ENCODE measurements around the gene ENTPD8. TPM values are rescaled to one million over a fixed set of nuclear protein-coding genes. Genes with fewer than 3 reads are reported as not detected.

The ENTPD8 gene, protein sequence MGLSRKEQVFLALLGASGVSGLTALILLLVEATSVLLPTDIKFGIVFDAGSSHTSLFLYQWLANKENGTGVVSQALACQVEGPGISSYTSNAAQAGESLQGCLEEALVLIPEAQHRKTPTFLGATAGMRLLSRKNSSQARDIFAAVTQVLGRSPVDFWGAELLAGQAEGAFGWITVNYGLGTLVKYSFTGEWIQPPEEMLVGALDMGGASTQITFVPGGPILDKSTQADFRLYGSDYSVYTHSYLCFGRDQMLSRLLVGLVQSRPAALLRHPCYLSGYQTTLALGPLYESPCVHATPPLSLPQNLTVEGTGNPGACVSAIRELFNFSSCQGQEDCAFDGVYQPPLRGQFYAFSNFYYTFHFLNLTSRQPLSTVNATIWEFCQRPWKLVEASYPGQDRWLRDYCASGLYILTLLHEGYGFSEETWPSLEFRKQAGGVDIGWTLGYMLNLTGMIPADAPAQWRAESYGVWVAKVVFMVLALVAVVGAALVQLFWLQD
- total RNA-seq (2014; rRNA removed; shearing (Covaris generic)), result 0.76 and 1.3 TPM in 2 replicates

DNA sequence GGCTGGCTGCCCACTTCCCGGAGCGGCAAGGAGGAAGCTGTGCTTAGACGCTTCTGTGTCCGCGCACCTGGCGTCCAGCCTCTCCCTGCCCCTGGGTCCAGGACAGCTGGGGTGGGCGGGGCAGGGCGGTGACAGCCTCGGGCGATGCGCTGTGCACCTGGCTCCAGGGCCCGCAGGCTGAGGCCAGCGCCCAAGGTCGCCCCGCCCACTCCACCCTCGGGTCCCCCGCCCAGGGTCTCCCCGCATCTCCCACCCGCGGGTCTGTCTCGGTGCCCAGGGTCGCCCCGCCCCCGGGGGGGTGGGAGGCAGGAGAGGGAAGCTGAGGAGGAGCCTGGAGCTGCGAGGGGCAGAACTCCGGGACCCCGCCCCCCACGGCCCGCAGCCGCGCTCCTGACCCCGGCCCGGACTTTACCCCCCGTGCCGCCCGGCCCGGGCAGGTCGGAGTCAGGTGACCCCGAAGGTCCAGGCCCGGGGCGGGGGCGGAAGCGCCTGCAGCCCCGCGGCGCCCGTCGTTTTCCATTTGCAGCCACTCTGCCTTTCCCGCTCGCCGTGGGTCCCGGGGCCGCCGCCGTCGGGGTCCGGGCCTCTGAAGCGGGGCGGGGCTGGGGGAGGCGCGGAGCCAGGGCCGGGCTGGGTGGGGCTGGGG lies at the start of gene ENTPD8:
Gene ENTPD8, minus strand, starts transcription at position 69 of the 646 bp plus-strand sequence. CDS start 3,072 bp downstream, outside the sequence.
- DNase-seq (ENCODE audit: low spot score), result peak; percentile 81

DNA sequence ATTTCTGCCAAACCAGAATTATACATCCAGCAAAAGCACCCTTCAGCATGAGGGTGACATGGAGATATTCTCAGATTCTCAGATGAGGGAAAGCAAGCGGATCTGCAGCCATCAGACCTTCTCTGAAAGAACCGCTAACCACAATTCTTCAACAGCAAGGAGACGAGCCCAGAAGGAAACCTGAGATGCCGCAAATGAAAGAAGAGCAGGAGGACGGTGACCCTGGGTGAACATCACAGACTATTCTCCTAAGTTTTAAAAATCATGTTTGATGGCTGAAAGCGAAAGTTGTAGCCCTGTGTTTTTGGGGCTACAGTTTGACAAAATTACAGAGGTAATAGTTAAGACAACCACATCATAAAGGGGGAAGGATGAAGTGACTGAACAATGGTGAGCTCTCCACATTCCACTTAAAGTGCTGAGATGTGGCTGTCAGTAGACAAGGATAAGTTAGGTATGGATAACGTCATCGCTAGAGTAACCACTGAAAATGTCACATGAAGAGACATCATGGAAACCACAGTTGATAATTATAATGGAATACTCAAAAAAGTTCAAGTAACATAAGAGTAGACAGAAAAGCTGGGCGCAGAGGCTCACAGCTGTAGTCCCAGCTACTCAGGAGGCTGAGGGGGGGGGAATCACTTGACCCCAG lies 49.5 kb upstream of the ENTPD8 start:
- no peak for DNase-seq (ENCODE audit: low spot score)

DNA sequence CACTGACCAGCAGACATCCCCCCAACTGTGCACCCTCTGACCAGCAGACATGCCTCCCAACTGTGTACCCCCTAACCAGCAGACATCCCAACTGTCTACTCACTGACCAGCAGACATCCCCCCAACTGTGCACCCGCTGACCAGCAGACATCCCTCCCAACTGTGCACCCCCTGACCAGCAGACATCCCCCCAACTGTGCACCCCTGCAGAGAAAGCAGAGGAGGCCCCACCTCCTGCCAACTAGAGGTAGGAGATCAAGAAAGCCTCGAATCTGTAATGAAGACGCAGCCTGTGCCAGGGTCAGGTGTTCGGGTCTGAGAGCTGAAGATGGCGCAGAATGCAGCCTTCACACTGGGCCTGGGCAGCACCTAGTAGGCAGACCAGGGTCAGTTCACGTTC lies 47.7 kb upstream of the ENTPD8 start:
- no peak for DNase-seq (ENCODE audit: low spot score)

DNA sequence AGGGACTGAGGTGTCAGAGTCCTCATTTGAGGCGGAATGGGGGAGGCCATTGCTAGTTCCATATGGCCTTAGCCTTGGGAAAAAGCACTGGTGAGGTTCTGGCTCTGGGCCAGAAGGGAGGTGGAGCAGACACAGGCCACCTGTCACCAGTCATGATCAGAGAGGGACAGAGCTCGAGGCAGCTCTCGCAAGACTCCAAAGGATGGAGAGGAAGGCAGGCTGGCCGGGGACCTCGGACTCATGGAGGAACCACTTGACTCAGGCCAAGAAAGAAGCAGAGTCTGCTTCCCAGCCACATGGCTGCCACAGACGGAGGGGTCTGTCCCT lies 47.1 kb upstream of the ENTPD8 start:
- peak; percentile 49 for DNase-seq (ENCODE audit: low spot score)

DNA sequence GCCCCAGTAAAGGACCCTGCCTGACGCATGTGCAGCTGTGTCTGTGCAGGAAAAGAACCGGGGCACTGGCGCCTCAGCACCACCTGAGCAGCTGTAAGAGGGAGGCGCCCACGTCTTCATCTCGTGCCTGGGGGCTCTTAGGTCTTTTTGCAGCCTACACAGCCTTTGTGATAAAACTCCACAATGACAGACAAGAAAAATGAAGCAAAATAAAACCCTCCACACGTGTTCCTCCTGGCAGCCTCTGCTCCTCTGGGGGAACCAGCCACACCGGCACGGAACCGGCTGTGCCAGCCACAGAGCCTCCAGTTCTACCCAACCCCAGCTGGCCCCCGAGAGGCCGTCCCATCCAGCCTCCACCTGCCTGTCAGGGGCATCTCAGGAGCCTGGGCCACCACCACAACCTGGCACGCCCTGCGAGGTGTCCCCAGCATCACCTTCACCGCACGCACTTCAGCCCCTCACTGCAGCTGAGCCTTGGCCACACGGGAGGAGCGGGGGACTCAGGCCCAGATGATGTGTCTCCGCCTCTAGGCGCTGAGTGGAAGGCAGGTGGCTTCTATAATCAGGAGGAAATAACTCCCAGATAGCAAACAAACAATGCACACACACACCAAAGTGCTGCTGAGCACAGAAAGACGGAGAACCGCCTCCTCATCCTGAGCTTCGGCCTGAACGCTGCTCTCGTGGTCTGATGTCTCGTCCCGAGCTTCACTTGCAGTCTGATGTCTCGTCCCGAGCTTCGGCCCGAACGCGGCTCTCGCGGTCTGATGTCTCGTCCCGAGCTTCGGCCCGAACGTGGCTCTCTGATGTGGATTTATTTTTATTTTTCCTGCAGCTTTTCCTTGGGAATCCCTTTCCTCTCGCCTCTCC lies 46.5 kb upstream of the ENTPD8 start:
- peak; percentile 23 for DNase-seq (ENCODE audit: low spot score)

DNA sequence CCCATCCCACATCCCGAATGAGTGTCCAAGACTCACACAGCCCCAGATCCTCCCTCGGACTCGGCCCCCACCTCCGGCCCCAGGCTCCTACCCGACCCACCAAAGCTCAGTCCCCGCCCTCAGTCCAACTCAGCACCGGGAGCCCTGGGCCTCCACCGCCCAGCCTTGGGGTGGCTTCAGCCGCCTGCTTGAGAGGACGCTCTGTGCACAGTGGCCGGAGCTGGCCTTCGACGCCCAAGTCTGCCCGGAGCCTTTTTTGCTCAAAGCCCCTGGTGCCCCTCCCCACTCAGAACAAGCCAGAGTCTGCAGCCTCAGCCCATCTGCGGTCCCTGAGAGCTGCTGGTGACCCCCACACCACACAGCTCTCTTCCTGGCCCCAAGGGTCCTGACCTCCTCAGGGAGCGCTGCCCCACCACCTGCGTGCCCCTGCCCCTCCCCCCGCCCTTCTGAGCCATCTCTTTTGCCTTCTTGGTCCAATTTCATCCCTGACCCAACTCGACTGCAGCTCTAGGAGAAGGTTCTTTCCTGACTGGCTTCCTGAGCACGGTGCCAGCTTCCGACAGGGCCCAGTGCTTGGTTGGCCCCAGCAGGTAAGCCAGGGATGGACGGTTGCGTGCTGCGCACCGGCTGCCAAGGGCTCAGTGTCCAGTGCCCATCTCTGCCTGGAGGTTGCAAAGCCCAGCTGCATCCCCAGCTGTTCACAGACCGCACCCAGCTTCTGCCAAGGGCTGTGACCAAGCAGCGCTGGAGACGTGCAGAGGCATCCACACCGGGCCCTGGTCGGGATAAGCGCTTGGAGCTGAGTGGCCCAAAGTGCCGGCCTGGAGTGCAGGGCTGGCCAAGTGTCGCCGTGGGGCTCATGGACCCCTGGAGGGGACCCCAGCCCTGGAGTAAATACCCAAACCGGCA lies 45.6 kb upstream of the ENTPD8 start:
- no peak for DNase-seq (ENCODE audit: low spot score)

DNA sequence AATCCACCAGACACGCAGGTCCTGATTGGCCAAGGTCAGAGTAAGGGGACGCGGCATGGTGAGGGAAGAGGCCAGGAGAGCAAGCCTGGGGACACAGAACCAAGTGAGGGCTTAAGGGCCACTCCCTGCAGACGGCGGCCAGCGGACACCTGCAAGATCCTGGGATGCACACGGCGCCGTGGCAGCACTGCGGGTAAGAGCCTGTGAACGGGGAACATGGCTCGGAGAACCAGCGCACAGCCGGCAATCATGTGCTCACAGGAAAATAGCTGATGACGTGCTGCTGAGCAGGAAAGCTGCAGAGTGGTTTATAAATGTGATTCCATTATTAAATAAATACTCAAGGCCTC lies 45.0 kb upstream of the ENTPD8 start:
- no peak for DNase-seq (ENCODE audit: low spot score)

DNA sequence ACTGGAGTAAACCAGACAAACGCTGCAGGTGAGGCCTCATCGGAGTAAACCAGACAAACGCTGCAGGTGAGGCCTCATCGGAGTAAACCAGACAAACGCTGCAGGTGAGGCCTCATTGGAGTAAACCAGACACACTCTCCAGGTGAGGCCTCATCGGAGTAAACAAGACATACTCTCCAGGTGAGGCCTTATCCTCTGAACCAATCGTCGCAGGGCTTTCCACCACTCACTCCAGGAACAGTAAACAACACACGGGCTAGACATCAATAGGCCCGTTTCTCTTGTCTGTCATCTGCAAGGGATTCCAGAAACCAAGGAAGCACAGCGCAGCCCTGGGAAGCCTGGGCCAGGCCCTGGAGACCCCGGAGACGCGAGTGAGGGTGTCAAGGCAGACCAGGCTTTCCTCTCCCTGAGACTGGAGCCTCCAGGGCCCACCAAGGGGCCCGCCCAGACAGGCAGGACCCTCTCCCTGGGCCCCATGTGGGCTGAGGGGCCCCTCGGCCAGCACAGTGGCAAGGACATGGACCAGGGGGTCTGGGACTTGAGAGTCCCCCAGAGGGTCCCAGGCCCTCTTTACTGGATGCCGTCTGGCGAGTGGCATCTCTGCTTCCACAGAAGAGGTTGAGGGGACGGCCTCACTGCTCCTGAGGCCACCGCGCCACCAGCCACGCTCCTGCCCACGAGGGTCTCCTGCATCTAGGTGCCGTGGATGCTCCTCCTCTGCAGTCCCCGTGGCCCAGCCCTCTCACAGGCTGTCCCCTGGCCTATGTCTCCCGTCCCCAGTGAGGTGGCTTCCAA lies 44.4 kb upstream of the ENTPD8 start:
- no peak for DNase-seq (ENCODE audit: low spot score)

DNA sequence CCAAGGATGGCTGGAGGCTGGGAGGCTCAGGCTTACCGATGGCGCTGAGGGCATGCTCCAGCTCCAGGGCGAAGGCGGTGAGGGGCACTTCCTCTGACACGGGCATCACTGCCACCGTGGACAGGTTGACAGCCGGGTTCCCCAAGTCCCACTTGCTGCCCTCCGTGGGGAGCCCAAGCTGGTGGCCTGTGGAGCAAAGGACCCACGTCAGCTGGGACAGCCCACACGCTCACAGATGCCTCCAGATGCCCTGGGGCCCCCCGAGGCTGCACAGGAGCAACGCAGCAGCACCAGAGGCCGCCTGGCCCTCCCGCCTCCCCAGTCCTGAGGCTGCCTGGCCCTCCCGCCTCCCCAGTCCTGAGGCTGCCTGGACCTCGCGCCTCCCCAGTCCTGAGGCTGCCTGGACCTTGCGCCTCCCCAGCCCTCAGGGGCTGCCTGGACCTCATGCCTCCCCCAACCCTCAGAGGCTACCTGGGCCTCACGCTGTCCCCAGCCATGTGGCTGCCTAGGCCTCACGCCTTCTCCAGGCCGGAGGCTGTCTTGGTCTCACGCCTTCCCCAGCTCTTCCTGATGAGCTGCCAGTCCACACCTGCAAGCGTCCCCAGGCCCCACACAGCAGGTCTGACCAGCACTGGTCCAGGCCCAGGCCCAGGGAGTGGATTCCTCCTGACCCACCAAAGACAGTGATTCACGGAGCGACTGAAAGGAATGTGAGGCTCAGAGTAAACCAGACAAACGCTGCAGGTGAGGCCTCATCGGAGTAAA lies 43.6 kb upstream of the ENTPD8 start:
- no peak for DNase-seq (ENCODE audit: low spot score)

DNA sequence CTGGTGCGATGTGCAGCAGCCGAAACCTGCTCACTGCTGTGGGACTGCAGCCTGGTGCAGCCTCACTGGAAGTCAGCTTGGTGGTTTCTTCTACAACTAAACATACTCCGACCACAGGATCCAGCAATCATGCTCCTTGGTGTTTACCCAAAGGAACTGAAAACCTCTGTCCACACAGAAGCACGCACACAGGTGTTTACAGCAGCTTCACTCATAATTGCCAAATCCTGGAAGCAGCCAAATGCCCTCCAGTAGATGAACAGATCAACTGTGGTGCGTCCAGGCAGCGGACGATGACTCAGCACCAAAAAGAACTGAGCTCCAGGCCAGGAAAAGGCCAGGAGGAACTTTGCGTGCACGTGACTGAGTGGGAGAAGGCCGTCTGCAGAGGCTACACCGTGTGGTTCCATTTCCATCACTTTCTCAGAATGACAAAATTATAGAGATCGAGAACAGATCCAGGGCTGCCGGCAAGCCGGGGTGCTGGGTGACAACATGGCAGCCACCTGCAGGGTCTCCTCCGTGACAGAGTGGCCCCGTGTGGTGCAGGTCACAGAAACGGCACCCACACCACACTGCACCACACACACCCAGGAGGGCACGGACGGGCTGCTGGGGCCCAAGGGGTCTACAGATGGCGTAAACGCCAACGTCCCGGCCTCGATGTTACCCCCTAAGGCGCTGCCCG lies 41.1 kb upstream of the ENTPD8 start:
- DNase-seq (ENCODE audit: low spot score), result peak; percentile 38

DNA sequence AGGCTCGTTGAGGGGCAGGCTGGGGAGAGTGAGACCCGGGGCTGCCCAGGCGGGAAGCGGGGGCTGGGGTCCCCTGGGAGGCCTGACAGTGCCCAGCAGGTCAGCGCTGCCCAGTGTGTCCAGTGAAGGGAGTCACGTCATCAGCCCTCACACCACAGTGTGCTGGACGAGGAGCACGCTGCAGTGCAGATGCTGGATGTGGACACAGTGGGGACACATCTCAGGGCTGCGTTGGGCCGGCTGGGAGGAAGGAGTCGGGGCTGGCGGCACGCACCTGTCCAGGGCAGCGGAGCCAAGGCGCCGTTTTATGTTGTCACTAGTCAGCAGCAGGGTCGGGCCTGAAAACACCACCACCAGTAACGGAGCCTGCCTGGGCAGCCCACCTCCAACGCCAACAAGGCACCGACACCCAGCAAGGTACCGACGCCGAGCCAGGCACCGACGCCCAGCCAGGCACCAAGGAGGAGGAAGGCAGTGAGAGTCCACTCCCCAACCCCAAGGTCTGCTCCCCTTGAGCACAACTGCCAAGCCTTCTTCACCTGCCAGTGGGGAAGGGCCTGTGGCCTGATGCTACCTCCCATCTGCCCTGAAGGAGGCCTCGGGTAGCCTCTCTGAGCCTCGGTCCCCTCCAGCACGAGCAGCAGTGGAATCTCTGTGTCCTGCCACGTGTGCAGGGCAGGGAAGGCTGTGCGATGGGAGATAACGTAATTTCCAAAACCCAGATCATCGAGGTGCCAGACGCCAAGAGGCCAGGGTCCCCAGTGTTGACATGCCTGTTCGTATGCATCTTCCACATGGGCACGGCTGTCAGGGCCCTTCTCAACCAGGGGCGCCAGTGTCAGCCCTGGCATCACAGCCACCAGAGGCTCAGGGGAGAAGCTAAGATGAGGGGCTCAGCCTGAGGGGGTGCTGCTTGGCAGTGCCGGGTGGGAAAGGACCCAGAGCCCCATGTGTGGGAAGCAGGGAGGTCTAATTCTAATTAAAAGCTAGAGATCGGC lies 39.8 kb upstream of the ENTPD8 start:
- no peak for DNase-seq (ENCODE audit: low spot score)

DNA sequence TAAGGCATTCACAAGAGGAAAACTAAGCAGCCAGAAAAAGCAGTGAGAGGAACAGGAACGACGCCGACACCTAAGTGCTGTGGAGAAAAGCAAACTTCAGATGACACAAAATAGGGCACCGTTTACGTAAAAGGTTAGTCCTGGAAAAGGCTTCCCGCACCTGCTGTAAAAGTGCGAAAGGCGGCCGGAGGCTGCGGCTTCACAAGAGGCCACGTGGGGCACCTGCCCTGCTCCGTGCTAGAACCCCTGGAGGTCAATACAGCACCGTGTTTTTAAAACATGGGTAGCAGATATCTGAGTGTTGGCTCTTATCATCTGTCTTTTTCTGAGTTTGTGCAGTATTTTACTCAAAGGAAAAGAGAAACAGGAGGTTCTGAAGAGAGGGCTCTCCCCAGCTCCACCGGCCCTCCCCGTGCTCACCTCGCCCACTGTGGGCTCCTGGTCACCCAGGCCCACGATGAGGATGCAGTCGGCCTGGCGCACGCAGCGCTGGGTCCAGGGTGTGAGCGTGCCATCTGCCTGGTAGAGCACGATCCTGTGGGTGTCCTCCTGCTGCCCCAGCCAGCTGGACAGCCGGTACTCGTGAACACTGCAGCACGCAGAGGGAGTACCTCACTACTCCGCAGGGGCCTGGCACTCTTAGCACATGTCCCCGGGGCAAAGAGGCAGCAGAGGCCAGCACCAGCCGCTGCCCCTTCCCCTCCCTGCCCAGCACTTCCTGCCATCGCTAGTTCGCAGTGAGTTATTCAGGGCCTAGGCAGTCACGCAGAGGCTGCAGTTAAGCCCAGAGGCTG lies 38.9 kb upstream of the ENTPD8 start:
- no peak for DNase-seq (ENCODE audit: low spot score)

DNA sequence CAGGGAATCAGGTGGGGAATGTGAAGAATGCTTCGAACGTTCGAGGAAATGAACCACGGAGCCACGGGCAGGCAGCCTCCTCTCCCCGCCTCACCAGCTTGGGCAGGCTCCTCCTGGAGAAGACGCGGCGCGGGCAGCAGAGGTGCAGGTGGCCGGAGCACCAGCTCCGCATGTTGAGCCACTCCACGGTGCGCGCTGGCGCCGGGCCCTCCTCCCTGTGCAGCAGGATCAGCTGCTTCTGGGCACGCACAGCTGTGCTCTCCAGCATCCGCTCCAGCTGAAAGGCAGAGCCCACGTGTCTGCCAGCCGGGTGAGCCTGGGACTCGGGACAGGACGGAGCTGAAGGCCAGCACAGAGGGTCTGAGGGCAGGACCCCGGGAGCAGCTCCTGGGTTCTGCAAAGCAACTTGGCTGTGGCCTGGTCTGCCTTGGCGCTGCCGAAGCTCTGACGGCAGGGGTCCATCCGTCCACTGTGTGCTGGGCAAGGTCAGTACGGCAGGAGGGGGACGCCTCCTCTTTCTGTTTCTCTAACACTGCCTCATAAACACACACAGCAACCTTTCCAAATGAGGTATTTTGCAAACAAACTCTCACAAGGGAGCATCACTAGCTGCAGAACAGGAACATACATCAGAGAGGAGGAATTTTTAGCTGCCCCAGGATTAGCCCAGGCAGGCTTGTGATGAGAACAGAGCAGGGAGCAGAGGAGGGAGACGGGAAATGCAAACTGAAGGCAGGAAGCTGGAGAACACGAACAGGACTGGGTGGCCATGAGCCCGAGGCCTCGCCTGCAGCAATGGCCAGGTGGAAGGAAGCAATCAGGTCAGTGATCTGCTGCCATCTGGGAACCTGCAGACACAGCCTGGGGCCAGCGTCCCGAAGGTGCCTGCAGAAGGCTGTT lies 38.1 kb upstream of the ENTPD8 start:
- no peak for DNase-seq (ENCODE audit: low spot score)

DNA sequence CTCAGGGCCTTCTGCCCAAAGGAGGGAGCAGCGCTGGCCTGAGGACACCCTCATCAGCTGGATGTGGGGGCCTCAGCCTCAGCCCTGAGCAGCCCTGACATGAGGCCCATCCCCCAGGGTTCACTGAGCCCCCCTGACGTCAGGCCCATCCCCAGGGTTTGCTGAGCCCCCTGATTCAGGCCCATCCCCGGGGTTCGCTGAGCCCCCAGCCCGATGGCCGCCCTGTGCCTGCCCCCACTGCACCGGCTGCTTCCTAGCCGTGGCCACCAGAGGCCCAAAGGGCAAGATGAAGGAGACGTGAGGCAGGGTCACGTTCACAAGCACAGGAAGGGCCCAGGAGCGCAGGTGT lies 37.4 kb upstream of the ENTPD8 start:
- no peak for DNase-seq (ENCODE audit: low spot score)

Data from HT-29 (cell line).